HCT116 (cell line): ENCODE measurements around the gene VEGFA. TPM values are rescaled to one million over a fixed set of nuclear protein-coding genes. Genes with fewer than 3 reads are reported as not detected.

ENCODE experiments used
- ATAC-seq: fragments of 200-7000 bp; cut with Tn5 transposase; 2 replicates; pipeline ENCODE4 v1.9.1; 2020; ENCODE audit warnings: mild to moderate bottlenecking, moderate library complexity
- BruUV-seq: library from RNA; stranded (reverse); fragments of 400-500 nt; replicated peaks from 2 replicates; lab custom pipeline; 2021; lab: Mats Ljungman, UMichigan
- CTCF ChIA-PET: fragments of 300-600 bp; sonication (Branson Sonifier 250); formaldehyde crosslinking; loops from one replicate; lab custom pipeline; 2021; ENCODE audit warnings: antibody characterized with exemption; lab: Charles Lee
- POLR2A ChIA-PET: fragments of 300-600, 350-600 bp; sonication (Branson Sonifier 250); formaldehyde crosslinking; loops from one replicate; lab custom pipeline; 2021; ENCODE audit warnings: antibody characterized with exemption; lab: Charles Lee
- RAD21 ChIA-PET, 2 experiments: fragments of 300-600 bp; sonication (Branson Sonifier 250); formaldehyde crosslinking; loops; one replicate each; lab custom pipeline; 2023; ENCODE audit warnings: low total read pairs in 2 of 2; ENCODE audit not compliant: uncharacterized antibody in 2 of 2, unreplicated experiment in 2 of 2, low non-redundant PET in 1 of 2; lab: Charles Lee
- DNase-seq: peaks from one replicate; pipeline ENCODE4 v3.0.0-alpha.2; 2010; ENCODE audit warnings: low read depth, low spot score
- H2AFZ ChIP-seq: fragments of 200-600 bp; shearing (Covaris generic), sonication (generic); 2 replicates; pipeline ENCODE4 v1.6.1; 2017; ENCODE audit warnings: low read depth, mixed run types, mixed read lengths, antibody characterized with exemption, low read length; ENCODE audit not compliant: poor library complexity, severe bottlenecking
- H3K27ac ChIP-seq: 2 replicates; pipeline ENCODE4 v1.5.1; 2012; ENCODE audit warnings: low read depth, low read length
- H3K27me3 ChIP-seq: fragments of 200-600 bp; sonication (generic); 2 replicates; pipeline ENCODE4 v1.6.1; 2016; ENCODE audit warnings: mixed run types, low read length, mixed read lengths; ENCODE audit not compliant: insufficient read depth
- H3K36me3 ChIP-seq, 2 experiments: fragments of 200-500 bp in 1 of 2; fragments of 200-600 bp in 1 of 2; sonication (Bioruptor generic) in 1 of 2; sonication (generic) in 1 of 2; 2 replicates each; pipeline versions ENCODE4 v1.5.1 to v1.6.1; 2014 to 2016; ENCODE audit warnings: low read length in 2 of 2, inconsistent platforms in 1 of 2, mixed read lengths in 1 of 2, mixed run types in 1 of 2; ENCODE audit not compliant: insufficient read depth in 2 of 2, control insufficient read depth in 1 of 2
- H3K4me1 ChIP-seq, 2 experiments: fragments of 200-600 bp in 1 of 2; sonication (generic) in 1 of 2; 2 replicates each; pipeline versions ENCODE4 v1.5.1 to v1.6.1; 2012 to 2017; ENCODE audit warnings: low read length in 2 of 2, inconsistent platforms in 1 of 2, mild to moderate bottlenecking in 1 of 2, mixed read lengths in 1 of 2, mixed run types in 1 of 2, moderate library complexity in 1 of 2; ENCODE audit not compliant: insufficient read depth in 2 of 2, control insufficient read depth in 1 of 2
- H3K4me2 ChIP-seq: fragments of 200-600 bp; sonication (generic); 2 replicates; pipeline ENCODE4 v1.6.1; 2017; ENCODE audit warnings: mixed run types, low read length, mixed read lengths
- H3K4me3 ChIP-seq, 2 experiments: fragments of 200-600 bp in 1 of 2; sonication (generic) in 1 of 2; replicated peaks in 1 of 2; 2 replicates each; pipeline ENCODE4 v1.5.1; 2011 to 2016; ENCODE audit warnings: low read length in 2 of 2, control low read depth in 1 of 2, low read depth in 1 of 2, mild to moderate bottlenecking in 1 of 2, mixed read lengths in 1 of 2, mixed run types in 1 of 2
- H3K79me2 ChIP-seq: fragments of 200-600 bp; sonication (generic); 2 replicates; pipeline ENCODE4 v1.6.1; 2017; ENCODE audit warnings: mild to moderate bottlenecking, mixed run types, low read length, moderate library complexity, mixed read lengths; ENCODE audit not compliant: insufficient read depth
- H3K9ac ChIP-seq: fragments of 200-600 bp; sonication (generic); 2 replicates; pipeline ENCODE4 v1.6.1; 2016; ENCODE audit warnings: low read length, mixed read lengths
- H3K9me2 ChIP-seq: fragments of 200-600 bp; sonication (generic), shearing (Covaris generic); 2 replicates; pipeline ENCODE4 v1.6.1; 2017; ENCODE audit warnings: mixed run types, mild to moderate bottlenecking, moderate library complexity; ENCODE audit not compliant: insufficient read depth
- H3K9me3 ChIP-seq, 2 experiments: fragments of 200-500 bp in 1 of 2; fragments of 200-600 bp in 1 of 2; sonication (Bioruptor generic) in 1 of 2; sonication (generic) in 1 of 2; 2 replicates each; pipeline ENCODE4 v1.6.1; 2014 to 2017; ENCODE audit warnings: low read length in 2 of 2, mixed read lengths in 2 of 2, inconsistent platforms in 1 of 2, low read depth in 1 of 2, mild to moderate bottlenecking in 1 of 2, mixed run types in 1 of 2, moderate library complexity in 1 of 2; ENCODE audit not compliant: control insufficient read depth in 1 of 2, insufficient read depth in 1 of 2
- H4K20me1 ChIP-seq: fragments of 200-600 bp; sonication (generic), shearing (Covaris generic); 2 replicates; pipeline ENCODE4 v1.6.1; 2017; ENCODE audit warnings: mixed run types, mild to moderate bottlenecking, moderate library complexity; ENCODE audit not compliant: insufficient read depth
- CEBPB ChIP-seq: IDR thresholded peaks from 2 replicates; pipeline ENCODE4 v1.6.1; 2012; ENCODE audit warnings: low read depth
- EGR1 ChIP-seq: IDR thresholded peaks from 2 replicates; pipeline ENCODE4 v1.6.1; 2012; ENCODE audit warnings: low read depth
- FOSL1 ChIP-seq: IDR thresholded peaks from 2 replicates; pipeline ENCODE4 v1.6.1; 2012; ENCODE audit warnings: low read depth
- JUND ChIP-seq: IDR thresholded peaks from 2 replicates; pipeline ENCODE4 v1.6.1; 2012
- POLR2A ChIP-seq: IDR thresholded peaks from 2 replicates; pipeline ENCODE4 v1.7.0; 2011; ENCODE audit warnings: borderline replicate concordance; ENCODE audit not compliant: insufficient read depth, insufficient read length; ENCODE audit errors: extremely low read depth
- RAD21 ChIP-seq: IDR thresholded peaks from 2 replicates; pipeline ENCODE4 v1.6.1; 2012; ENCODE audit warnings: low read depth, mild to moderate bottlenecking
- SP1 ChIP-seq: IDR thresholded peaks from 2 replicates; pipeline ENCODE4 v1.6.1; 2012; ENCODE audit warnings: low read depth
- SRF ChIP-seq: IDR thresholded peaks from 2 replicates; pipeline ENCODE4 v1.6.1; 2012; ENCODE audit warnings: low read depth
- YY1 ChIP-seq: IDR thresholded peaks from 2 replicates; pipeline ENCODE4 v1.6.1; 2011; ENCODE audit warnings: low read length, low read depth, moderate library complexity, mild to moderate bottlenecking; ENCODE audit not compliant: insufficient replicate concordance; ENCODE audit errors: extremely low read depth
- ZFX ChIP-seq: fragments of 450-650 bp; IDR thresholded peaks from 2 replicates; pipeline ENCODE4 v1.6.1; 2017
- ZNF274 ChIP-seq: fragments of 200-500 bp; sonication (Bioruptor generic); IDR thresholded peaks from 2 replicates; pipeline ENCODE4 v1.6.1; 2014; ENCODE audit warnings: mild to moderate bottlenecking, low read depth, low read length, inconsistent platforms
- intact Hi-C: fragments of 100-400 bp; cut with micrococcal nuclease; formaldehyde crosslinking; loops from 2 replicates; pipeline ENCODE4 v1.10.0; 2022
- total RNA-seq: library from RNA; stranded (reverse); gene quantifications from one replicate; pipeline ENCODE4 v1.2.1, GENCODE V29; 2021; ENCODE audit not compliant: unreplicated experiment
- TF ChIP-seq, protein P1 (sequence below): IDR thresholded peaks from 2 replicates; pipeline ENCODE4 v1.6.1; 2012
- TF ChIP-seq, protein P2 (sequence below): IDR thresholded peaks from 2 replicates; pipeline ENCODE4 v1.6.1; 2011; ENCODE audit warnings: mild to moderate bottlenecking, low read length, moderate library complexity; ENCODE audit not compliant: insufficient replicate concordance; ENCODE audit errors: extremely low read depth
- TF ChIP-seq, protein P3 (sequence below): IDR thresholded peaks from 2 replicates; pipeline ENCODE4 v1.6.1; 2012; ENCODE audit warnings: low read depth

VEGFA gene
- total RNA-seq, 1 experiment from 2014 or later, result 112 TPM

DNA sequence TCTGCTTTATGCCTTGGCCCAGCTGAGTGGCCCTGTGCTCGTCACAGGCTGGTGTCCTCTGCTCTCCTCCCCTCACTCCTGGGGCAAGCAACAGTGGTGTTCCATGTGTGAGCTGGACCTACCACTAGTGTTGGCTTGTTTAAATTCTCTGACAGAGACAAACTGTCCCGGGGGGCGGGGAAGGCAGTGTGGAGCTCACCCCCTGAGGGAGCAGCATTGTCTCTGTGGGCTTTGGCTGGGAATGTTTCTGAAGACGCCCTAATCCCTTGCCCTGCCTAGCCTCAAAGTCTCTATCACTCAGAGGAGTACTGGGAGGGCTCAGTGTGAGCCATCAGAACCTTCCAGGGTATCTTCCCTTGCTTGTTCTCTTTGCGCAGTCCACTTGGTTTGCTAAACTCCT is 5.2 kb upstream of the VEGFA start:
- Histone ChIP-seq H3K4me3 (no peak overlapping the region), H3K4me1 (peaks cover 0 to 6% of the 10 kb centered on the region in 2 experiments; a peak in 2 of 4 replicates), H3K9me3 (no peaks in the 10 kb centered on the region), H3K27me3 (no peaks in the 10 kb centered on the region; the same call in 1 of the 2 replicates), H3K79me2 (no peaks in the 10 kb centered on the region), H3K36me3 (no peaks in the 10 kb centered on the region), H2AFZ (no peak overlapping the region), H3K4me2 (no peak overlapping the region), H3K9ac (no peak overlapping the region), H4K20me1 (no peaks in the 10 kb centered on the region), H3K9me2 (no peaks in the 10 kb centered on the region), H3K27ac (no peak overlapping the region)
- ChIA-PET POLR2A (no interaction called here), RAD21 (no interaction called here), CTCF (no interaction called here)
- no peak for DNase-seq
- ATAC-seq, result no peak
- TF ChIP-seq RAD21, result no peak
- no peak for TF ChIP-seq ZNF274
- no peak for TF ChIP-seq FOSL1
- TF ChIP-seq SP1, result no peak
- TF ChIP-seq, protein P1, sequence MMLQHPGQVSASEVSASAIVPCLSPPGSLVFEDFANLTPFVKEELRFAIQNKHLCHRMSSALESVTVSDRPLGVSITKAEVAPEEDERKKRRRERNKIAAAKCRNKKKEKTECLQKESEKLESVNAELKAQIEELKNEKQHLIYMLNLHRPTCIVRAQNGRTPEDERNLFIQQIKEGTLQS, result no peak
- no peak for TF ChIP-seq YY1
- no peak for TF ChIP-seq POLR2A
- no peak for TF ChIP-seq EGR1
- no peak for TF ChIP-seq CEBPB
- TF ChIP-seq, protein P2, sequence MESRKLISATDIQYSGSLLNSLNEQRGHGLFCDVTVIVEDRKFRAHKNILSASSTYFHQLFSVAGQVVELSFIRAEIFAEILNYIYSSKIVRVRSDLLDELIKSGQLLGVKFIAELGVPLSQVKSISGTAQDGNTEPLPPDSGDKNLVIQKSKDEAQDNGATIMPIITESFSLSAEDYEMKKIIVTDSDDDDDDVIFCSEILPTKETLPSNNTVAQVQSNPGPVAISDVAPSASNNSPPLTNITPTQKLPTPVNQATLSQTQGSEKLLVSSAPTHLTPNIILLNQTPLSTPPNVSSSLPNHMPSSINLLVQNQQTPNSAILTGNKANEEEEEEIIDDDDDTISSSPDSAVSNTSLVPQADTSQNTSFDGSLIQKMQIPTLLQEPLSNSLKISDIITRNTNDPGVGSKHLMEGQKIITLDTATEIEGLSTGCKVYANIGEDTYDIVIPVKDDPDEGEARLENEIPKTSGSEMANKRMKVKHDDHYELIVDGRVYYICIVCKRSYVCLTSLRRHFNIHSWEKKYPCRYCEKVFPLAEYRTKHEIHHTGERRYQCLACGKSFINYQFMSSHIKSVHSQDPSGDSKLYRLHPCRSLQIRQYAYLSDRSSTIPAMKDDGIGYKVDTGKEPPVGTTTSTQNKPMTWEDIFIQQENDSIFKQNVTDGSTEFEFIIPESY, result no peak
- TF ChIP-seq, protein P3, sequence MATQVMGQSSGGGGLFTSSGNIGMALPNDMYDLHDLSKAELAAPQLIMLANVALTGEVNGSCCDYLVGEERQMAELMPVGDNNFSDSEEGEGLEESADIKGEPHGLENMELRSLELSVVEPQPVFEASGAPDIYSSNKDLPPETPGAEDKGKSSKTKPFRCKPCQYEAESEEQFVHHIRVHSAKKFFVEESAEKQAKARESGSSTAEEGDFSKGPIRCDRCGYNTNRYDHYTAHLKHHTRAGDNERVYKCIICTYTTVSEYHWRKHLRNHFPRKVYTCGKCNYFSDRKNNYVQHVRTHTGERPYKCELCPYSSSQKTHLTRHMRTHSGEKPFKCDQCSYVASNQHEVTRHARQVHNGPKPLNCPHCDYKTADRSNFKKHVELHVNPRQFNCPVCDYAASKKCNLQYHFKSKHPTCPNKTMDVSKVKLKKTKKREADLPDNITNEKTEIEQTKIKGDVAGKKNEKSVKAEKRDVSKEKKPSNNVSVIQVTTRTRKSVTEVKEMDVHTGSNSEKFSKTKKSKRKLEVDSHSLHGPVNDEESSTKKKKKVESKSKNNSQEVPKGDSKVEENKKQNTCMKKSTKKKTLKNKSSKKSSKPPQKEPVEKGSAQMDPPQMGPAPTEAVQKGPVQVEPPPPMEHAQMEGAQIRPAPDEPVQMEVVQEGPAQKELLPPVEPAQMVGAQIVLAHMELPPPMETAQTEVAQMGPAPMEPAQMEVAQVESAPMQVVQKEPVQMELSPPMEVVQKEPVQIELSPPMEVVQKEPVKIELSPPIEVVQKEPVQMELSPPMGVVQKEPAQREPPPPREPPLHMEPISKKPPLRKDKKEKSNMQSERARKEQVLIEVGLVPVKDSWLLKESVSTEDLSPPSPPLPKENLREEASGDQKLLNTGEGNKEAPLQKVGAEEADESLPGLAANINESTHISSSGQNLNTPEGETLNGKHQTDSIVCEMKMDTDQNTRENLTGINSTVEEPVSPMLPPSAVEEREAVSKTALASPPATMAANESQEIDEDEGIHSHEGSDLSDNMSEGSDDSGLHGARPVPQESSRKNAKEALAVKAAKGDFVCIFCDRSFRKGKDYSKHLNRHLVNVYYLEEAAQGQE, result no peak
- TF ChIP-seq SRF, result no peak
- no peak for TF ChIP-seq ZFX
- no peak for TF ChIP-seq JUND
- BruUV-seq, result no TSS peak
- intact Hi-C loops, result no loop called here
